H1 (cell line): Measurements from ENCODE around the gene MMP25. TPM values are rescaled to one million over a fixed set of nuclear protein-coding genes. Genes with fewer than 3 reads are reported as not detected.

Experiments
- CTCF ChIA-PET: fragments of 300-600 bp; sonication (Branson Sonifier 250); formaldehyde crosslinking; loops from one replicate; lab custom pipeline; 2021; ENCODE audit not compliant: partially characterized antibody; lab: Charles Lee
- POLR2A ChIA-PET: fragments of 300-600 bp; sonication (Branson Sonifier 250); formaldehyde crosslinking; loops from one replicate; lab custom pipeline; 2021; ENCODE audit warnings: inconsistent platforms; ENCODE audit not compliant: partially characterized antibody; lab: Charles Lee
- DNase-seq, 2 experiments: peaks; one replicate each; pipeline versions ENCODE4 v3.0.0 to v3.0.0-alpha.2; 2010 to 2022; ENCODE audit warnings: low spot score in 2 of 2, low read depth in 1 of 2, mixed read lengths in 1 of 2
- FAIRE-seq: peaks from 2 replicates; lab custom pipeline; 2011; peaks lifted over from hg19 to GRCh38; lab: Jason Lieb, UNC
- H2AFZ ChIP-seq: 2 replicates; pipeline ENCODE4 v1.8.1; 2012; ENCODE audit warnings: low read length, inconsistent platforms
- H2AK5ac ChIP-seq: 2 replicates; pipeline ENCODE4 v1.6.1; 2013; ENCODE audit warnings: low read depth, low read length
- H2BK120ac ChIP-seq: replicated peaks from 2 replicates; pipeline ENCODE3; 2013; ENCODE audit warnings: low read depth, low read length, inconsistent platforms
- H2BK12ac ChIP-seq: 2 replicates; pipeline ENCODE4 v1.6.1; 2013; ENCODE audit warnings: low read depth, low read length
- H2BK15ac ChIP-seq: 2 replicates; pipeline ENCODE4 v1.6.1; 2013; ENCODE audit warnings: low read length
- H2BK20ac ChIP-seq: 2 replicates; pipeline ENCODE4 v1.6.1; 2013; ENCODE audit warnings: low read length
- H2BK5ac ChIP-seq: 2 replicates; pipeline ENCODE4 v1.6.1; 2013; ENCODE audit warnings: low read depth, low read length
- H3K14ac ChIP-seq: 2 replicates; pipeline ENCODE4 v1.6.1; 2013; ENCODE audit warnings: inconsistent platforms; ENCODE audit not compliant: insufficient read length
- H3K18ac ChIP-seq: 2 replicates; pipeline ENCODE4 v1.6.1; 2013; ENCODE audit warnings: low read length; ENCODE audit errors: extremely low read depth
- H3K23ac ChIP-seq: 2 replicates; pipeline ENCODE4 v1.6.1; 2013; ENCODE audit warnings: inconsistent platforms; ENCODE audit not compliant: insufficient read length
- H3K23me2 ChIP-seq: 2 replicates; pipeline ENCODE4 v1.6.1; 2013; ENCODE audit warnings: low read depth, low read length
- H3K27ac ChIP-seq: 2 replicates; pipeline ENCODE4 v1.6.1; 2011; ENCODE audit warnings: low read depth, low read length, inconsistent platforms
- H3K27me3 ChIP-seq, 4 experiments: replicated peaks in 1 of 4; 1 replicate in 1 of 4; 2 replicates in 3 of 4; pipeline versions ENCODE4 v1.6.1 to v1.8.1; 2011 to 2013; ENCODE audit warnings: low read length in 3 of 4, mild to moderate bottlenecking in 3 of 4, inconsistent platforms in 2 of 4, mixed read lengths in 2 of 4, moderate library complexity in 1 of 4; ENCODE audit not compliant: control insufficient read depth in 3 of 4, insufficient read depth in 3 of 4; ENCODE audit errors: extremely low read depth in 1 of 4
- H3K36me3 ChIP-seq, 4 experiments: 2 replicates each; pipeline versions ENCODE4 v1.6.1 to v1.8.1; 2011 to 2013; ENCODE audit warnings: mild to moderate bottlenecking in 4 of 4, low read length in 3 of 4, moderate library complexity in 2 of 4, control low read depth in 1 of 4, inconsistent platforms in 1 of 4; ENCODE audit not compliant: insufficient read depth in 4 of 4, control insufficient read depth in 2 of 4
- H3K4ac ChIP-seq: replicated peaks from 2 replicates; pipeline ENCODE3; 2013; ENCODE audit warnings: low read length, low read depth, mixed read lengths, inconsistent platforms; ENCODE audit not compliant: insufficient read length
- H3K4me1 ChIP-seq, 4 experiments: replicated peaks in 1 of 4; 1 replicate in 1 of 4; 2 replicates in 3 of 4; pipeline versions ENCODE4 v1.6.1 to v1.8.1; 2011 to 2013; ENCODE audit warnings: low read length in 3 of 4, inconsistent platforms in 2 of 4, mixed read lengths in 1 of 4; ENCODE audit not compliant: insufficient read depth in 4 of 4, control insufficient read depth in 3 of 4
- H3K4me2 ChIP-seq, 2 experiments: 2 replicates each; pipeline versions ENCODE4 v1.6.1 to v1.8.1; 2011 to 2013; ENCODE audit warnings: low read depth in 2 of 2, low read length in 2 of 2, control low read depth in 1 of 2, inconsistent platforms in 1 of 2, mild to moderate bottlenecking in 1 of 2; ENCODE audit not compliant: insufficient read depth in 1 of 2
- H3K4me3 ChIP-seq, 4 experiments: fragments of 200-600, 300-600 bp in 1 of 4; sonication (generic), shearing (Covaris generic), sonication (Bioruptor Twin) in 1 of 4; 2 replicates each; pipeline versions ENCODE4 v1.5.1 to v1.8.1; 2011 to 2016; ENCODE audit warnings: low read length in 4 of 4, low read depth in 3 of 4, control low read depth in 2 of 4, inconsistent platforms in 2 of 4, mild to moderate bottlenecking in 2 of 4, mixed read lengths in 1 of 4, moderate library complexity in 1 of 4; ENCODE audit not compliant: insufficient read depth in 2 of 4; ENCODE audit errors: extremely low read depth in 1 of 4
- H3K56ac ChIP-seq: replicated peaks from 2 replicates; pipeline ENCODE3; 2013; ENCODE audit warnings: low read depth, mild to moderate bottlenecking, mixed read lengths, low read length, inconsistent platforms; ENCODE audit not compliant: insufficient read length
- H3K79me1 ChIP-seq: 2 replicates; pipeline ENCODE4 v1.6.1; 2013; ENCODE audit warnings: low read depth, low read length, control low read depth
- H3K79me2 ChIP-seq, 2 experiments: 2 replicates each; pipeline versions ENCODE4 v1.6.1 to v1.8.1; 2012 to 2013; ENCODE audit warnings: low read length in 2 of 2, mild to moderate bottlenecking in 2 of 2, inconsistent platforms in 1 of 2; ENCODE audit not compliant: insufficient read depth in 2 of 2, control insufficient read depth in 1 of 2
- H3K9ac ChIP-seq, 4 experiments: replicated peaks in 1 of 4; 1 replicate in 1 of 4; 2 replicates in 3 of 4; pipeline versions ENCODE4 v1.6.1 to v1.8.1; 2011 to 2013; ENCODE audit warnings: low read depth in 3 of 4, low read length in 3 of 4, control low read depth in 2 of 4, mild to moderate bottlenecking in 2 of 4, moderate library complexity in 2 of 4, inconsistent platforms in 1 of 4; ENCODE audit errors: extremely low read depth in 1 of 4
- H3K9me3 ChIP-seq, 2 experiments: 2 replicates each; pipeline versions ENCODE4 v1.6.1 to v1.8.1; 2012 to 2013; ENCODE audit warnings: mild to moderate bottlenecking in 2 of 2, moderate library complexity in 2 of 2, control low read depth in 1 of 2, inconsistent platforms in 1 of 2, low read depth in 1 of 2, low read length in 1 of 2, mixed read lengths in 1 of 2; ENCODE audit not compliant: insufficient read depth in 2 of 2
- H4K20me1 ChIP-seq, 2 experiments: replicated peaks in 1 of 2; 2 replicates each; pipeline versions ENCODE3 to v1.8.1; 2011 to 2013; ENCODE audit warnings: inconsistent platforms in 2 of 2, low read length in 2 of 2, mild to moderate bottlenecking in 1 of 2; ENCODE audit not compliant: insufficient read depth in 2 of 2, control insufficient read depth in 1 of 2
- H4K5ac ChIP-seq: 2 replicates; pipeline ENCODE4 v1.6.1; 2013; ENCODE audit warnings: low read length, low read depth, mixed read lengths, inconsistent platforms; ENCODE audit not compliant: insufficient read length
- H4K8ac ChIP-seq: 2 replicates; pipeline ENCODE4 v1.8.0; 2013; ENCODE audit warnings: mild to moderate bottlenecking, moderate library complexity, low read length, inconsistent platforms; ENCODE audit not compliant: insufficient read depth; ENCODE audit errors: extremely low read depth
- H4K91ac ChIP-seq: replicated peaks from 2 replicates; pipeline ENCODE3; 2013; ENCODE audit warnings: low read length, mixed read lengths, inconsistent platforms; ENCODE audit not compliant: insufficient read length
- ASH2L ChIP-seq: fragments of 200-600, 300-600 bp; sonication (generic); IDR thresholded peaks from one replicate; pipeline ENCODE4 v1.7.1; 2017; ENCODE audit warnings: low read length
- CREB1 ChIP-seq: IDR thresholded peaks from 2 replicates; pipeline ENCODE4 v1.6.1; 2012; ENCODE audit warnings: inconsistent platforms
- HDAC6 ChIP-seq: IDR thresholded peaks from one replicate; pipeline ENCODE4 v1.7.1; 2012; ENCODE audit warnings: low read depth, mild to moderate bottlenecking, inconsistent platforms, low read length, moderate library complexity
- KDM1A ChIP-seq: fragments of 200-600, 300-600 bp; sonication (generic); IDR thresholded peaks from 2 replicates; pipeline ENCODE4 v1.7.1; 2016; ENCODE audit warnings: mild to moderate bottlenecking, low read length, borderline replicate concordance
- KDM5A ChIP-seq: fragments of 200-600 bp; IDR thresholded peaks from 2 replicates; pipeline ENCODE4 v1.7.1; 2012; ENCODE audit warnings: mild to moderate bottlenecking, low read length, inconsistent platforms, mixed read lengths
- PHF8 ChIP-seq: fragments of 200-600 bp; sonication (generic); conservative IDR thresholded peaks from 2 replicates; pipeline ENCODE4 v1.7.1; 2012; ENCODE audit warnings: low read depth, mild to moderate bottlenecking, inconsistent platforms, low read length, moderate library complexity
- RAD21 ChIP-seq, 2 experiments: IDR thresholded peaks in 1 of 2; conservative IDR thresholded peaks in 1 of 2; 2 replicates each; pipeline ENCODE4 v1.6.1; 2011; ENCODE audit warnings: low read depth in 2 of 2, low read length in 2 of 2, improper control_type of control experiment in 1 of 2, inconsistent platforms in 1 of 2, mild to moderate bottlenecking in 1 of 2, moderate library complexity in 1 of 2
- SRF ChIP-seq: IDR thresholded peaks from 2 replicates; pipeline ENCODE4 v1.6.1; 2011; ENCODE audit warnings: mild to moderate bottlenecking, low read depth, low read length, moderate library complexity
- WGBS, 2 experiments: shearing (Covaris generic) in 1 of 2; methylation state at CpG; one replicate each; pipeline versions ENCODE4 v1.1.6 to v1.1.7; 2013 to 2015; ENCODE audit warnings: low lambda C conversion rate in 2 of 2, mixed read lengths in 2 of 2, inconsistent platforms in 1 of 2, low coverage in 1 of 2, missing lambda C conversion rate in 1 of 2; ENCODE audit not compliant: insufficient replicate concordance in 2 of 2, insufficient coverage in 1 of 2, insufficient read length in 1 of 2; ENCODE audit errors: extremely low coverage in 1 of 2, missing lambda C conversion rate in 1 of 2; 5-methylcytosine and 5-hydroxymethylcytosine counted together
- polyA plus RNA-seq, 7 experiments: library from polyadenylated mRNA; depleted of rRNA in 3 of 7; stranded (reverse) in 5 of 7; unstranded in 2 of 7; fragments of >200 nt in 5 of 7; fragments of 200-250 nt in 2 of 7; gene quantifications; 1 replicate in 5 of 7; 2 replicates in 1 of 7; 4 replicates in 1 of 7; pipeline versions ENCODE4 v1.2.1 to v1.2.3, GENCODE V29; 2011 to 2013; ENCODE audit warnings: missing spikeins in 2 of 7, mixed read lengths in 2 of 7
- total RNA-seq: library from RNA; stranded (reverse); fragmentation: NEBNext Ultra II Directional; extraction: Animal tissue kit (Norgen Biotek cat#: 25700); gene quantifications from 2 replicates; pipeline ENCODE4 v1.2.1, GENCODE V29; 2021
- TF ChIP-seq, protein P1 (sequence below): IDR thresholded peaks from 2 replicates; pipeline ENCODE4 v1.6.1; 2012; ENCODE audit warnings: low read length, inconsistent platforms

The MMP25 gene
- total and polyA plus RNA-seq, 2 of the 8 experiments (the other 6 are each of a cell fraction or from before 2014, with no cell fraction given): 7.7 to 26.7 TPM

DNA sequence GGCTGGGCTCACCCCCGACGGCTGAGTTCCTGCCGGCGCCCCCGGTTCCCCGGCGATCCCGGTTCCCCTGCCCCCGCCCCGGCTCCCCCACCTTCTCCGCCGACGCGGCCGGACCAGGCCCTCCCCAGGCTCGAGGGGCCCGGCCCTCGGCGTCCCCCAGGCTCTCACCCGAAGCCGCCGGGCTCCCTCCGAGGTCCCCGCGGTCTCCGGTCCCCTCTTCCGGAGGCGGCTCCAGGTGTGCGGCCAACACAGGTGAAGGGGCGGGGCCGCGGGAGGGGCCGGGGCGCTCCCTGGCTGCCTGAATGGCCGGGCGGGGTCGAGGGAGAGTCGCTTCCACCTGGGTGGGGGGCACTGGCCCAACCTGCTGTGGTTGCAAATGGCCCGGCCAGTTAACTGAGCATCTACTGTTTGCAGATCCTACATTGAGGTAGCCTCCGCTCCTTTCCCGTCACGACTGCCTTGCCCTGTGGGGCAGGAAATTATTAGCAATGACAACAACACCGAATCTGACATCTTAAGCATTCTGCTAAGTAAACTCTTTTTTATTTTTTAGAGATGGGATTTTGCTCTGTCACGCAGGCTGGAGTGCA, 9.5 kb upstream of the MMP25 start, which contains the start of gene BICDL2:
TSS of gene BICDL2 (minus strand) at position 219 of the 590 bp plus-strand sequence. CDS start 1,448 bp downstream, outside the sequence.
- TF ChIP-seq HDAC6 (no peak), CREB1 (no peak), KDM5A (no peak), SRF (no peak), PHF8 (0 out of 2 replicates have a peak, but pooled peaks have one; percentile 27), ASH2L (no peak), KDM1A (no peak; the same call in 1 of the 2 replicates), RAD21 (IDR thresholded peaks at IDR 0.05 in 1 of 2, conservative IDR thresholded peaks at IDR 0.05 in 1 of 2; ENCODE audit: low read depth in 2 of 2, low read length in 2 of 2) (no peak)
- TF ChIP-seq, protein P1, sequence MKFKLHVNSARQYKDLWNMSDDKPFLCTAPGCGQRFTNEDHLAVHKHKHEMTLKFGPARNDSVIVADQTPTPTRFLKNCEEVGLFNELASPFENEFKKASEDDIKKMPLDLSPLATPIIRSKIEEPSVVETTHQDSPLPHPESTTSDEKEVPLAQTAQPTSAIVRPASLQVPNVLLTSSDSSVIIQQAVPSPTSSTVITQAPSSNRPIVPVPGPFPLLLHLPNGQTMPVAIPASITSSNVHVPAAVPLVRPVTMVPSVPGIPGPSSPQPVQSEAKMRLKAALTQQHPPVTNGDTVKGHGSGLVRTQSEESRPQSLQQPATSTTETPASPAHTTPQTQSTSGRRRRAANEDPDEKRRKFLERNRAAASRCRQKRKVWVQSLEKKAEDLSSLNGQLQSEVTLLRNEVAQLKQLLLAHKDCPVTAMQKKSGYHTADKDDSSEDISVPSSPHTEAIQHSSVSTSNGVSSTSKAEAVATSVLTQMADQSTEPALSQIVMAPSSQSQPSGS: 0 out of 2 replicates have a peak, but pooled peaks have one; percentile 19
- TF ChIP-seq, all 59 proteins: peak for 2
- no peaks in the 10 kb centered on the region for H3K9me3 ChIP-seq
- H2AK5ac ChIP-seq: peak within 1 kb of the TSS; percentile 93; the same call in 1 of the 2 replicates
- no peak within 1 kb of the TSS for H3K14ac ChIP-seq
- peaks cover 0 to 11% (median 3%) of the 10 kb centered on the region in 4 experiments; a peak in 1 of 7 replicates for H3K27me3 ChIP-seq
- peaks cover 3% of the 10 kb centered on the region; the same call in 1 of the 2 replicates for H3K23me2 ChIP-seq
- H3K4me2 ChIP-seq: peak within 1 kb of the TSS; percentile 78 to 85
- peak within 1 kb of the TSS in 1 of 4 experiments; percentile 3; a peak in 2 of 7 replicates for H3K9ac ChIP-seq
- H4K20me1 ChIP-seq: peaks cover 5 to 16% of the 10 kb centered on the region in 2 experiments
- no peak within 1 kb of the TSS for H2AFZ ChIP-seq
- ChIA-PET POLR2A (interaction anchor here (1.9 to 34.8 kb wide), 6 partner anchors 9 to 66 kb away, joined by 5 to 1808 read pairs (median 56); partner anchors contain the start of genes CLDN6, CLDN9, HCFC1R1 and KREMEN2), CTCF (interaction anchor here (1.0 to 23.8 kb wide), 6 partner anchors 8 to 32 kb away, joined by 3 to 639 read pairs (median 56); partner anchors contain the start of genes CLDN6, CLDN9, HCFC1R1 and THOC6)
- WGBS, 2 experiments: 8% methylated on average over 34 of the region's 44 CpGs; no CpG with 5 or more reads in 1 of the 2 experiments
- peak within 1 kb of the TSS; percentile 48 to 80 (median 62) for H3K4me3 ChIP-seq
- H3K4ac ChIP-seq: no peak within 1 kb of the TSS
- H2BK15ac ChIP-seq: peak within 1 kb of the TSS; percentile 22; the same call in 1 of the 2 replicates
- H4K91ac ChIP-seq: no peak within 1 kb of the TSS
- peak within 1 kb of the TSS; percentile 90; the same call in 1 of the 2 replicates for H2BK20ac ChIP-seq
- no peak within 1 kb of the TSS for H4K5ac ChIP-seq
- H2BK12ac ChIP-seq: peak within 1 kb of the TSS; percentile 60; the same call in 1 of the 2 replicates
- H3K18ac ChIP-seq: peak within 1 kb of the TSS; percentile 71
- no peak within 1 kb of the TSS for H3K56ac ChIP-seq
- DNase-seq (peak in 1 of 2 experiments; percentile 90), FAIRE-seq (no peak)
- H3K36me3 ChIP-seq: no peaks in the 10 kb centered on the region
- no peak within 1 kb of the TSS for H3K23ac ChIP-seq
- H3K4me1 ChIP-seq: peaks cover 3 to 19% (median 12%) of the 10 kb centered on the region in 4 experiments
- H2BK120ac ChIP-seq: no peak within 1 kb of the TSS
- H3K79me2 ChIP-seq: no peaks in the 10 kb centered on the region
- H4K8ac ChIP-seq: peak within 1 kb of the TSS; percentile 42; the same call in 1 of the 2 replicates
- H2BK5ac ChIP-seq: no peak within 1 kb of the TSS; the same call in 1 of the 2 replicates
- 0 out of 2 replicates have a peak, but pooled peaks cover 2% of the 10 kb centered on the region for H3K79me1 ChIP-seq
- no peak within 1 kb of the TSS for H3K27ac ChIP-seq
